ENCODE results near the gene PHC3. TPM values are rescaled to one million over a fixed set of nuclear protein-coding genes. Genes with fewer than 3 reads are reported as not detected.

PHC3 gene
- total RNA-seq, 4 donors from 2014 or later = 45.2 to 113 (median 83.9) TPM

DNA sequence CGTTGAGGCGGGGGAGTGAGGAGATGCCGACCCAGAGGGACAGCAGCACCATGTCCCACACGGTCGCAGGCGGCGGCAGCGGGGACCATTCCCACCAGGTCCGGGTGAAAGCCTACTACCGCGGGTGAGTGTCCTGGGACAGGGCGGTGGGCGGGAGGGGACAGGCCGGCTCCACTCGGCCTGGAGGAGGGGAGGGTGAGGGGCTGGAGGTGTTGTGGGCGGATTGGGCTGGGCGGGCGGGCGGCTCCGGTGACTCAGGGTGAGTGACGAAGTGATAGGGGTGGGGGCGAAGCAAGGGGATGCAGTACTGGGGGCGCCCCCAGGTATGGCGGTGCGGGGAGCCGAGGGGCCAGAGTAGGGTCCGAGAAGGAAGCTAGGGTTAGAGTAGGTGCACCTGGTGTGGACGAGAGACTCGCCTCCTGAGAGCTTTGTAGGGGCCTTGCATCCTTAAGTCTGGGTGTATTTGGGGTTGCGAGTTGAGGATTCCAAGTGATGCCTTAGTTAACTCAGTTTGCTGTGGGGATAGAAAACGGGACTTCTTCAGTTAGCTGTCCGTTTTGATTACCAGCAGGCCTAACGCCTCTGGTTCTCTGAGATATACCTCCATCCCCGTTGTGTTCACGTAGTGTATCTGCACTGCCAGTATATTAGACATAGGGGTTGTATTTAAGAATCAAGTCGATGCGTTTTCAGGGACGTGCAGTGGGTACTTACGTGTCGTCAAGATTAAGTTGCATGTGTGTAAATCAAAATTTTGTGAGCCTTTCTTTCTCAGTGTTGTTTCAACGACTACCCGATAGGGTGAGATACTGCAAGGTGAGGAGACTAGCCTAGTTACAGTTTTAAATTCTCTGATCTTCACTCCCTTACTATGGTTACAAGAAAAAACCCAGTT lies 41.4 kb upstream of the PHC3 start:
- H3K4me1 ChIP-seq = peaks cover 4 to 49% (median 6%) of the 10 kb centered on the region in 3 donors
- TF ChIP-seq, protein P1, sequence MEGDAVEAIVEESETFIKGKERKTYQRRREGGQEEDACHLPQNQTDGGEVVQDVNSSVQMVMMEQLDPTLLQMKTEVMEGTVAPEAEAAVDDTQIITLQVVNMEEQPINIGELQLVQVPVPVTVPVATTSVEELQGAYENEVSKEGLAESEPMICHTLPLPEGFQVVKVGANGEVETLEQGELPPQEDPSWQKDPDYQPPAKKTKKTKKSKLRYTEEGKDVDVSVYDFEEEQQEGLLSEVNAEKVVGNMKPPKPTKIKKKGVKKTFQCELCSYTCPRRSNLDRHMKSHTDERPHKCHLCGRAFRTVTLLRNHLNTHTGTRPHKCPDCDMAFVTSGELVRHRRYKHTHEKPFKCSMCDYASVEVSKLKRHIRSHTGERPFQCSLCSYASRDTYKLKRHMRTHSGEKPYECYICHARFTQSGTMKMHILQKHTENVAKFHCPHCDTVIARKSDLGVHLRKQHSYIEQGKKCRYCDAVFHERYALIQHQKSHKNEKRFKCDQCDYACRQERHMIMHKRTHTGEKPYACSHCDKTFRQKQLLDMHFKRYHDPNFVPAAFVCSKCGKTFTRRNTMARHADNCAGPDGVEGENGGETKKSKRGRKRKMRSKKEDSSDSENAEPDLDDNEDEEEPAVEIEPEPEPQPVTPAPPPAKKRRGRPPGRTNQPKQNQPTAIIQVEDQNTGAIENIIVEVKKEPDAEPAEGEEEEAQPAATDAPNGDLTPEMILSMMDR (IDR thresholded peaks at IDR 0.05) = peak in 3 of 4 experiments; percentile 12 to 35 (median 23)
- no peak for TF ChIP-seq POLR2AphosphoS5 (IDR thresholded peaks at IDR 0.05)
- H3K27me3 ChIP-seq = no peaks in the 10 kb centered on the region
- H3K4me3 ChIP-seq = peak overlapping the region; percentile 97 to 99
- ATAC-seq = peak; percentile 44
- 0 to 1% methylated on average over 12 to 19 of the region's 42 CpGs for WGBS, 2 donors (ENCODE audit: low coverage in 1 of 2)
- H3K9me3 ChIP-seq = no peaks in the 10 kb centered on the region
- no peaks in the 10 kb centered on the region for H3K36me3 ChIP-seq
- H3K27ac ChIP-seq = peak overlapping the region; percentile 95 to 98 (median 96)

DNA sequence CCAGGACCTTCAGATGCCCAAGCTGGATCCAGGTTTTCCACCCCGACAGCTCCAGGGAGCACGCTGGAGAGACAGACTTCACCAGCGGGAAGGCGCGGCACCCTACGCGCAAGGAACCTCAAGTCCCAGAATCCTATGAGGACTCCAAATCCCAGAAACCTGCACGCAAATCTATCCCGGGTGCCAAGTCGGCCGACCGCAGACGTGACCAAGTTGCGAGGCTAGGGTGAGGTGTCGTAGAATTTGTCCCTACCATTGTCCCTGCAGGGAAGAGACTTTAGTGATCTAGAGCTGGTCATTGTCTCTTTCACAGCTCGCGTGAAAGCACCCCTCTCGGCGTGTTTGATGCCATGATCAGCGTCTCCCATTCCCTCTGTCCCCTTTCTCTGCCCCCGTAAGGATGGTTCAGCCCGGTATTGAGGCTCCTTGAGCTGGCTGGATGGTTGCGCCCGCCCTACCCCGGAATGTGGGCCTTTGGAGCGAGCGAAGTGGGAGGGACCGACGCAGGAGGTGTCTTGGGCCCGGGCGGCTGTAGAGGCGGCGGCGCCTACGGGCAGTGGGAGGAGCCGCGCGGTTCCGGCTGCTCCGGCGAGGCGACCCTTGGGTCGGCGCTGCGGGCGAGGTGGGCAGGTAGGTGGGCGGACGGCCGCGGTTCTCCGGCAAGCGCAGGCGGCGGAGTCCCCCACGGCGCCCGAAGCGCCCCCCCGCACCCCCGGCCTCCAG lies 40.6 kb upstream of the PHC3 start, which contains the start of gene PRKCI:
PRKCI (plus strand) TSS at position 501 of the 723 bp plus-strand sequence. CDS start 246 bp downstream, outside the sequence.
- 0% methylated on average over 3 to 8 of the region's 60 CpGs for WGBS, 2 donors (ENCODE audit: low coverage in 1 of 2)

DNA sequence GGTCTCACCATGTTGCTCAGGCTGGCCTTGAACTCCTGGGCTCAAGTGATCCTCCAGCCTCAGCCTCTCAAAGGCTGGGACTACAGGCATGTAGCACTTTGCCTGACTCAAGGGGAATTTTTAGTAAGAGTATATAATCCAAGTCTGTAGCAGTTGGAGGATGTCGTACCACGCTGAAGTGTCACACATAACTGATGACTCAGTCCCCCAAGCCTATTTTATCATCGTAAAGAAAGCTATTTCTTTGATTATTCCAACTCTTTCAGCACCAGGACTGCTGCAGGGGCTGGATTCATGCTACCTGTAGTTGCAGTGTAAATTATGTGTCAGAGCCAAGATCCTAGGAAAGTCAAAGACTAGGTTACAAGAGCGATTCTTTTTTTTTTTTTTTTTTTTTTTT lies 39.3 kb upstream of the PHC3 start:
- H3K36me3 ChIP-seq = no peaks in the 10 kb centered on the region
- no peaks in the 10 kb centered on the region for H3K9me3 ChIP-seq
- no peak overlapping the region for H3K27ac ChIP-seq
- H3K4me3 ChIP-seq = no peak overlapping the region
- no peak for ATAC-seq
- 63 to 82% methylated on average over 2 to 4 of the region's 4 CpGs for WGBS, 2 donors (ENCODE audit: low coverage in 1 of 2)
- H3K4me1 ChIP-seq = peaks cover 3 to 29% (median 4%) of the 10 kb centered on the region in 3 donors
- H3K27me3 ChIP-seq = no peaks in the 10 kb centered on the region
- TF ChIP-seq, protein P1 (IDR thresholded peaks at IDR 0.05) = no peak
- TF ChIP-seq POLR2AphosphoS5 (IDR thresholded peaks at IDR 0.05) = no peak
- TF ChIP-seq EP300 (IDR thresholded peaks at IDR 0.05) = no peak
- TF ChIP-seq POLR2A (IDR thresholded peaks at IDR 0.05) = no peak

More for the DNA sequence above, 40.6 kb upstream of the PHC3 start, which contains the start of gene PRKCI:
- Histone ChIP-seq H3K9me3 (no peaks in the 10 kb centered on the region), H3K4me1 (peaks cover 4 to 41% (median 6%) of the 10 kb centered on the region in 3 donors), H3K27me3 (no peaks in the 10 kb centered on the region), H3K4me3 (peak within 1 kb of the TSS; percentile 97 to 99), H3K36me3 (no peaks in the 10 kb centered on the region), H3K27ac (peak within 1 kb of the TSS; percentile 95 to 98 (median 96))
- peak; percentile 100 for ATAC-seq
- peak; percentile 81 to 83 for TF ChIP-seq POLR2A (IDR thresholded peaks at IDR 0.05)
- peak; percentile 78 for TF ChIP-seq POLR2AphosphoS5 (IDR thresholded peaks at IDR 0.05)
- TF ChIP-seq EP300 (IDR thresholded peaks at IDR 0.05) = no peak

DNA sequence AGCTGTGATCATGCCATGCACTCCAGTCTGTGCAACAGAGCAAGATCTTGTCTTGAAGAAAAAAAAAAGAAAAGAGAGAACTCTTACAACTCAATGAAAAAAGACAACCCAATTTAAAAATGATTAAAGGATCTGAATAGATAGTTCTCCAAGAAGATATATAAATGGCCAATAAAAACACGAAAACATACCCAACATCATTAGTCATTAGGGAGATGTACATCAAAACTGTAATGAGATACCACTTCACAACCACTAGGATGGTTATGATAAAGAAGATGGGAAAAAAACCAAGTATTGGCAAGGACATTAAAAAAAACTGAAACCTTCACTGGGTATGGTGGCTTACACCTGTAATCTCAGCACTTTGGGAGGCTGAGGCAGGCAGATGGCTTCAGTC lies 38.3 kb upstream of the PHC3 start:
- no peaks in the 10 kb centered on the region for H3K9me3 ChIP-seq
- H3K36me3 ChIP-seq = no peaks in the 10 kb centered on the region
- H3K27ac ChIP-seq = no peak overlapping the region
- peaks cover 3 to 18% (median 4%) of the 10 kb centered on the region in 3 donors for H3K4me1 ChIP-seq
- TF ChIP-seq EP300 (IDR thresholded peaks at IDR 0.05) (no peak), POLR2A (IDR thresholded peaks at IDR 0.05) (no peak), POLR2AphosphoS5 (IDR thresholded peaks at IDR 0.05) (no peak)
- TF ChIP-seq, protein P1 (IDR thresholded peaks at IDR 0.05) = no peak
- H3K27me3 ChIP-seq = no peaks in the 10 kb centered on the region
- no peak overlapping the region for H3K4me3 ChIP-seq
- ATAC-seq = no peak
- 86 to 100% methylated on average over 1 of the region's 1 CpG for WGBS, 2 donors (ENCODE audit: low coverage in 1 of 2)

DNA sequence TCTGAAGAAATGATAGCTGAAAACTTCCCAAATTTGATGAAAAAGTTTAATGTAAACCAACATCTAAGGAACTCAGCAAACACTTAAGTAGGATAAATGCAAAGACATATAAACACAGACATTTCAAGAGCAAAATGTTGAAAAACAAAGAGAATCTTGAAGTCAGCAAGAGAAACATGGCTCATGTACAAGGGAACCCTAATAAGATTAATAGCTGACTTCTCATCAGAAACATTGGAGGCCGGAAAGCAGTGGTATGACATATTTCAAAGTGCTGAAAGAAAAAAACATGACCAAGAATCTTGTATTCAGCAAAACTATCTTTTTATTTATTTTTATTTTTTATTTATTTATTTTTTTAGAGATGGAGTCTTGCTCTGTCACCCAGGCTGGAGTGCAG lies 30.1 kb upstream of the PHC3 start:
- 95 to 100% methylated on average over 1 of the region's 1 CpG for WGBS, 2 donors (ENCODE audit: low coverage in 1 of 2)
- Histone ChIP-seq H3K27ac (no peak overlapping the region), H3K9me3 (no peaks in the 10 kb centered on the region), H3K36me3 (no peaks in the 10 kb centered on the region), H3K4me3 (no peak overlapping the region), H3K4me1 (no peaks in the 10 kb centered on the region), H3K27me3 (no peaks in the 10 kb centered on the region)
- ATAC-seq = no peak
- TF ChIP-seq, protein P1 (IDR thresholded peaks at IDR 0.05) = no peak
- TF ChIP-seq EP300 (IDR thresholded peaks at IDR 0.05) (no peak), POLR2AphosphoS5 (IDR thresholded peaks at IDR 0.05) (no peak), POLR2A (IDR thresholded peaks at IDR 0.05) (no peak)

All from gastroesophageal sphincter (tissue), 4 donors.